Measurements from ENCODE around the gene CRISPLD2.

- TF ChIP-seq CTCF (IDR thresholded peaks at IDR 0.05 in 2 of 3, conservative IDR thresholded peaks at IDR 0.05 in 1 of 3; ENCODE audit: insufficient read depth in 2 of 3, low read depth in 1 of 3, low read length in 3 of 3) = no peak
- no peak for TF ChIP-seq CBX3 (IDR thresholded peaks at IDR 0.05; ENCODE audit: borderline replicate concordance in 1 of 2, low read length in 2 of 2)
- TF ChIP-seq TEAD1 (CRISPR knock-in tag; IDR thresholded peaks at IDR 0.05) = no peak
Measured at GRCh38 chr16:84840687-84841627, 21.2 kb downstream of the CRISPLD2 start.
